Gastrocnemius medialis (tissue), 4 donors: ENCODE measurements around the gene BAG5. TPM values are rescaled to one million over a fixed set of nuclear protein-coding genes. Genes with fewer than 3 reads are reported as not detected.

Experiments
- ATAC-seq, 2 donors: fragments of 150-250 bp; one replicate each; pipeline ENCODE4 v1.9.1; 2016
- DNase-seq, 2 donors: peaks; one replicate each; pipeline ENCODE4 v3.0.0-alpha.2; 2019
- H3K27ac ChIP-seq, 4 donors: fragments of 200-600 bp; sonication (generic); 1 replicate in 1 of 4; 2 replicates in 3 of 4; pipeline ENCODE4 v1.5.1; 2016 to 2018; ENCODE audit warnings: mild to moderate bottlenecking in 2 of 4, moderate library complexity in 1 of 4
- H3K27me3 ChIP-seq, 3 donors: fragments of 200-600 bp; sonication (generic) in 2 of 3; 1 replicate in 1 of 3; 2 replicates in 2 of 3; pipeline versions ENCODE4 v1.5.1 to v1.6.0; 2016 to 2019; ENCODE audit warnings: mild to moderate bottlenecking in 1 of 3, moderate library complexity in 1 of 3
- H3K36me3 ChIP-seq, 2 donors: fragments of 200-600 bp; sonication (generic) in 1 of 2; one replicate each; pipeline ENCODE4 v1.5.1; 2017 to 2018
- H3K4me1 ChIP-seq, 2 donors: fragments of 200-600 bp; sonication (generic) in 1 of 2; one replicate each; pipeline ENCODE4 v1.5.1; 2016 to 2017; ENCODE audit warnings: mild to moderate bottlenecking in 2 of 2
- H3K4me3 ChIP-seq, 4 donors: fragments of 200-600 bp; sonication (generic) in 3 of 4; 1 replicate in 1 of 4; 2 replicates in 3 of 4; pipeline ENCODE4 v1.5.1; 2016 to 2019; ENCODE audit warnings: mild to moderate bottlenecking in 2 of 4
- H3K9me3 ChIP-seq, 3 donors: fragments of 200-600 bp; sonication (generic) in 2 of 3; 1 replicate in 1 of 3; 2 replicates in 2 of 3; pipeline ENCODE4 v1.5.1; 2016 to 2019
- POLR2A ChIP-seq, 2 donors: fragments of 450-650 bp; IDR thresholded peaks; one replicate each; pipeline ENCODE4 v1.6.1; 2017; ENCODE audit warnings: antibody characterized with exemption in 2 of 2, mild to moderate bottlenecking in 2 of 2, moderate library complexity in 2 of 2
- in situ Hi-C, 4 donors: fragments of 200-750 bp; cut with MboI; loops; one replicate each; pipeline versions ENCODE4 v1.15.0 to v1.8.0; 2017; ENCODE audit warnings: low sequenced_read_pairs in 4 of 4
- intact Hi-C: fragments of 100-400 bp; cut with DNase I; formaldehyde crosslinking; loops from one replicate; pipeline ENCODE4 v1.15.1; 2023; ENCODE audit warnings: low total_unique reads
- total RNA-seq, 4 donors: library from RNA; depleted of rRNA; stranded (reverse); fragments of >200 nt; gene quantifications; one replicate each; pipeline versions ENCODE4 v1.1.0 to v1.2.3, GENCODE V29; 2016
- TF ChIP-seq, protein P1 (sequence below), 5 experiments: fragments of 450-650 bp in 3 of 5; fragments of 200-600 bp in 2 of 5; sonication (generic) in 2 of 5; IDR thresholded peaks in 4 of 5; conservative IDR thresholded peaks in 1 of 5; 1 replicate in 4 of 5; 2 replicates in 1 of 5; pipeline ENCODE4 v1.5.1; 2016 to 2019; ENCODE audit warnings: antibody characterized with exemption in 5 of 5, mild to moderate bottlenecking in 3 of 5, moderate library complexity in 3 of 5

BAG5 gene
- total RNA-seq, 4 donors from 2014 or later = 16.9 to 22.6 (median 21.0) TPM

DNA sequence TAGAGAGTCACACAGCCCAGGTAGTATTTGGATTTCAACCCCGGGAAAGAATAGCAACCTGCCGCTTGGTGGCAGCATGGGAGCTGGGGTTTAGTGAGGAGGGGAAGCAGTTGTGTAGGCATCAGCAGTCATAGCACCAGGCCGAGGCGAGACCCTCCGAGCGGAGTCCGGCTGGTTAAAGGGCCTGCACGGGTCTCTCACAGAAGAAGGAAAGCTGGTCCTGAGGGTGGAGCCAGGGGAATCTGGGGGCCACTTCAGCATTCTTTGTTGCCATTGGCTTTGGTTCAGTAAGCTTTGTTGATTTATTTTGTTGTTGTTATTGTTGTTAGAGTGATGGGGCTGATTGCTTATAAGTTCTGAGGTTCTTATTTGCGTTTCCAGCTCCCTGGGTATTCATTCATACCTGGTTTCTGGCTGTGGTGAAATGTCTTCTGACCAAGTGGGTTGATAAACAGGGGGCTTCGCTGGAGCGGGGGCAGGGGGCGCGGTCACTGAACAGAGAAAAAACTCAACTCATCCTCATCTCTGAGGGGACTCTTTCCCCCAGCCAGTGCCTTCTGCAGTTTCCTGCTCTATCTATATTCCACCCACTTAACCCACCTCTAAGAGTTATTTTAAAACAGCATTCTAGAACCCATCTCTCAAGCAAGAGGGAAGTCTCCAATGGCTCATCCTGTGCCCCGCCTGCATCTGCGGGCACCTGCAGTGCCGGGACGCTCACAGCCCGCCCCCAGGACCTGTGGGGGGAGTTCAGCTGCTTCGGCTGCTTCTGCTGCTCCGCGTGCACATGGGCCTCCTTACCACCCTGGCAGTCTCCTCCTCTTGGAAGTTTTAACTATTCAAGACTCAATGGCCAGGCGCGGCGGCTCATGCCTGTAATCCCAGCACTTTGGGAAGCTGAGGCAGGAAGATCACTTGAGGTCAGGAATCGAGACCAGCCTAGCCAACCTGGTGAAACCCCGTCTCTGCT is 51.4 kb downstream of the BAG5 start:
- Histone ChIP-seq H3K4me1 (peaks cover 15 to 17% of the 10 kb centered on the region in 2 donors), H3K27me3 (no peaks in the 10 kb centered on the region), H3K36me3 (peaks cover 0 to 26% of the 10 kb centered on the region in 2 donors), H3K27ac (no peak overlapping the region), H3K9me3 (no peaks in the 10 kb centered on the region), H3K4me3 (no peak overlapping the region)
- no peak for TF ChIP-seq POLR2A (IDR thresholded peaks at IDR 0.05)
- TF ChIP-seq, protein P1, sequence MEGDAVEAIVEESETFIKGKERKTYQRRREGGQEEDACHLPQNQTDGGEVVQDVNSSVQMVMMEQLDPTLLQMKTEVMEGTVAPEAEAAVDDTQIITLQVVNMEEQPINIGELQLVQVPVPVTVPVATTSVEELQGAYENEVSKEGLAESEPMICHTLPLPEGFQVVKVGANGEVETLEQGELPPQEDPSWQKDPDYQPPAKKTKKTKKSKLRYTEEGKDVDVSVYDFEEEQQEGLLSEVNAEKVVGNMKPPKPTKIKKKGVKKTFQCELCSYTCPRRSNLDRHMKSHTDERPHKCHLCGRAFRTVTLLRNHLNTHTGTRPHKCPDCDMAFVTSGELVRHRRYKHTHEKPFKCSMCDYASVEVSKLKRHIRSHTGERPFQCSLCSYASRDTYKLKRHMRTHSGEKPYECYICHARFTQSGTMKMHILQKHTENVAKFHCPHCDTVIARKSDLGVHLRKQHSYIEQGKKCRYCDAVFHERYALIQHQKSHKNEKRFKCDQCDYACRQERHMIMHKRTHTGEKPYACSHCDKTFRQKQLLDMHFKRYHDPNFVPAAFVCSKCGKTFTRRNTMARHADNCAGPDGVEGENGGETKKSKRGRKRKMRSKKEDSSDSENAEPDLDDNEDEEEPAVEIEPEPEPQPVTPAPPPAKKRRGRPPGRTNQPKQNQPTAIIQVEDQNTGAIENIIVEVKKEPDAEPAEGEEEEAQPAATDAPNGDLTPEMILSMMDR (IDR thresholded peaks at IDR 0.05 in 4 of 5, conservative IDR thresholded peaks at IDR 0.05 in 1 of 5) = no peak
- no peak for ATAC-seq
- intact Hi-C loops (no loop called here), in situ Hi-C loops (no loop called here)
- peak in 1 of 2 donors; percentile 10 for DNase-seq

GRCh38 chr14:103509864-103510723 is 52.4 kb downstream of the BAG5 start:
- no peak overlapping the region for H3K27ac ChIP-seq

DNA sequence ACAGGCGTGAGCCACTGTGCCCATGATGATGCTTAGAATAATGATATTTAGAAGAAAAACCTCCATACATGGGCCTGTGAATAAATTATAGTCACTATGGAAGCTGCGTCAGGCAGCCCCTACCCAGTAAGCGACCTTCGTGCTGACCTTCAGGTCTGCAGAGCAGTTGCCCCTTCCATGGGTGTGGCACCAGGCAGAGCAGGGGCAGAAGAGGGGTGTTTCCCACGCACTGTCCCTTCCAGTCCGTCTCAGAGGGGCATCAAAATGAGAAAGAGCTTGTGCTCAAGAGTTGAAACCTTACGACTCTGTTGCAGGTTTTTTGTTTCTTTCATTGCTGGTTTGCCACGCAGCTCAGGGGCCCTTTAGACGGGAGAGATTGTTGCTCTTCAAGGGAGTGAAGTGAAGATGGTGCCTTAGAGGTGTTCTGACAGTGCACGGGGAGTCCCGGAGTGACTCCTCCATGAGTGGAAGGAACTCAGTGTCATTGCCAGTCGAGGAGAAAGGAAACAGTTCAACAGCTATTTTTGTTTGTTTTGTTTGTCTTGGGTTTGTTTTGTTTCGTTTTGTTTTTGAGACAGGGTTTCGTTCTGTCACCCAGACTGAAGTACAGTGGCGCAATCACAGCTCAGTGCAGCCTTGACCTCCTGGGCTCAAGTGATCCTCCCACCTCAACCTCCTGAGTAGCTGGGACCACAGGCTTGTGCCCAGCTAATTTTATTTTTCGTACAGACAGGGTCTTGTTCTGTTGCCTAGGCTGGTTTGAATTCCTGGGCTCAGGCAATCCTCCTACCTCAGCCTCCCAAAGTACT is 53.7 kb downstream of the BAG5 start:
- intact Hi-C loops (no loop called here), in situ Hi-C loops (no loop called here)
- peaks cover 0 to 47% of the 10 kb centered on the region in 2 donors for H3K36me3 ChIP-seq
- TF ChIP-seq, protein P1 (IDR thresholded peaks at IDR 0.05 in 4 of 5, conservative IDR thresholded peaks at IDR 0.05 in 1 of 5) = no peak
- no peak for TF ChIP-seq POLR2A (IDR thresholded peaks at IDR 0.05)
- H3K4me3 ChIP-seq = no peak overlapping the region
- no peaks in the 10 kb centered on the region for H3K27me3 ChIP-seq
- no peak for DNase-seq
- H3K9me3 ChIP-seq = no peaks in the 10 kb centered on the region
- ATAC-seq = no peak
- H3K27ac ChIP-seq = no peak overlapping the region
- peaks cover 15% of the 10 kb centered on the region in 2 donors for H3K4me1 ChIP-seq

More at GRCh38 chr14:103509864-103510723, 52.4 kb downstream of the BAG5 start:
- Histone ChIP-seq H3K36me3 (peaks cover 0 to 33% of the 10 kb centered on the region in 2 donors), H3K4me1 (peaks cover 15 to 17% of the 10 kb centered on the region in 2 donors), H3K27me3 (no peaks in the 10 kb centered on the region), H3K4me3 (no peak overlapping the region), H3K9me3 (no peaks in the 10 kb centered on the region)
- intact Hi-C loops (no loop called here), in situ Hi-C loops (no loop called here)
- ATAC-seq = no peak
- DNase-seq = peak in 1 of 2 donors; percentile 14
- TF ChIP-seq POLR2A (IDR thresholded peaks at IDR 0.05) = no peak
- TF ChIP-seq, protein P1 (IDR thresholded peaks at IDR 0.05 in 4 of 5, conservative IDR thresholded peaks at IDR 0.05 in 1 of 5) = no peak

GRCh38 chr14:103507751-103508150 is 54.7 kb downstream of the BAG5 start:
- no peak for TF ChIP-seq POLR2A (IDR thresholded peaks at IDR 0.05)
- TF ChIP-seq, protein P1 (IDR thresholded peaks at IDR 0.05 in 4 of 5, conservative IDR thresholded peaks at IDR 0.05 in 1 of 5) = no peak
- DNase-seq (peak in 1 of 2 donors; percentile 0), ATAC-seq (no peak)
- Histone ChIP-seq H3K4me3 (no peak overlapping the region), H3K27me3 (no peaks in the 10 kb centered on the region), H3K36me3 (peaks cover 0 to 57% of the 10 kb centered on the region in 2 donors), H3K27ac (no peak overlapping the region), H3K9me3 (no peaks in the 10 kb centered on the region), H3K4me1 (peaks cover 6% of the 10 kb centered on the region in 2 donors)
- intact Hi-C loops (no loop called here), in situ Hi-C loops (no loop called here)
